Activated CD4-positive, alpha-beta T cell treated with anti-CD3 and anti-CD28 coated beads, Interleukin-2, amount 10 ng/mL, durations not matched to agents 7 days and 5 days (primary cell): Measurements from ENCODE around the gene SENP3. TPM values are rescaled to one million over a fixed set of nuclear protein-coding genes. Genes with fewer than 3 reads are reported as not detected.

ENCODE experiments used
- CTCF ChIA-PET: fragments of 350-600 bp; sonication (Branson Sonifier 250); formaldehyde crosslinking; loops from one replicate; lab custom pipeline; 2021; ENCODE audit warnings: antibody characterized with exemption; lab: Charles Lee
- POLR2A ChIA-PET: fragments of 350-600 bp; sonication (Branson Sonifier 250); formaldehyde crosslinking; loops from one replicate; lab custom pipeline; 2021; ENCODE audit warnings: antibody characterized with exemption; lab: Charles Lee
- DNase-seq: peaks from one replicate; pipeline ENCODE4 v3.0.0-alpha.2; 2020
- H3K27ac Mint-ChIP-seq: one replicate; pipeline ENCODE4 v1.8.0; 2021; ENCODE audit warnings: mild to moderate bottlenecking, moderate library complexity, mixed read lengths
- H3K27me3 Mint-ChIP-seq: one replicate; pipeline ENCODE4 v1.8.0; 2021; ENCODE audit warnings: mixed read lengths
- H3K36me3 Mint-ChIP-seq: one replicate; pipeline ENCODE4 v1.8.0; 2021; ENCODE audit warnings: low read depth, mixed read lengths
- H3K4me1 Mint-ChIP-seq: one replicate; pipeline ENCODE4 v1.8.0; 2021; ENCODE audit warnings: mixed read lengths
- H3K4me3 Mint-ChIP-seq: one replicate; pipeline ENCODE4 v1.8.0; 2021; ENCODE audit warnings: mild to moderate bottlenecking, moderate library complexity, mixed read lengths
- H3K9me3 Mint-ChIP-seq: one replicate; pipeline ENCODE4 v1.8.0; 2021; ENCODE audit warnings: mixed read lengths
- total RNA-seq, 2 experiments: library from RNA; stranded (reverse); gene quantifications; one replicate each; pipeline ENCODE4 v1.2.3, GENCODE V29; 2021

The SENP3 gene
- total RNA-seq, 2 experiments from 2014 or later = 51.8 to 53.0 TPM

DNA sequence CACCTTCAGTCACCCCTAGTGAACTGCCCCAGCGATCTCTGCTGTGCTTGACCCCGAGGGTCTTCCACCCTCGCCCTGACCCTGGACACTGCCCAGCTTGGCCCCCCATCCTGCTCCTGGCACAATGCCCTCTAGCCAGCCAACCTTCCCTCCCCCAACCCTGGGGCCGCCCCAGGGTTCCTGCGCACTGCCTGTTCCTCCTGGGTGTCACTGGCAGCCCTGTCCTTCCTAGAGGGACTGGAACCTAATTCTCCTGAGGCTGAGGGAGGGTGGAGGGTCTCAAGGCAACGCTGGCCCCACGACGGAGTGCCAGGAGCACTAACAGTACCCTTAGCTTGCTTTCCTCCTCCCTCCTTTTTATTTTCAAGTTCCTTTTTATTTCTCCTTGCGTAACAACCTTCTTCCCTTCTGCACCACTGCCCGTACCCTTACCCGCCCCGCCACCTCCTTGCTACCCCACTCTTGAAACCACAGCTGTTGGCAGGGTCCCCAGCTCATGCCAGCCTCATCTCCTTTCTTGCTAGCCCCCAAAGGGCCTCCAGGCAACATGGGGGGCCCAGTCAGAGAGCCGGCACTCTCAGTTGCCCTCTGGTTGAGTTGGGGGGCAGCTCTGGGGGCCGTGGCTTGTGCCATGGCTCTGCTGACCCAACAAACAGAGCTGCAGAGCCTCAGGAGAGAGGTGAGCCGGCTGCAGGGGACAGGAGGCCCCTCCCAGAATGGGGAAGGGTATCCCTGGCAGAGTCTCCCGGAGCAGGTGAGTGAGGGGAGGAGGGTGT is 3.0 kb upstream of the SENP3 start, which contains the start of gene TNFSF13:
Gene TNFSF13, plus strand, starts transcription at position 207 of the 776 bp plus-strand sequence. Its CDS starts 290 bp downstream, at position 497.
- DNase-seq = no peak
- peak within 1 kb of the TSS; percentile 82 for H3K27ac Mint-ChIP-seq

DNA sequence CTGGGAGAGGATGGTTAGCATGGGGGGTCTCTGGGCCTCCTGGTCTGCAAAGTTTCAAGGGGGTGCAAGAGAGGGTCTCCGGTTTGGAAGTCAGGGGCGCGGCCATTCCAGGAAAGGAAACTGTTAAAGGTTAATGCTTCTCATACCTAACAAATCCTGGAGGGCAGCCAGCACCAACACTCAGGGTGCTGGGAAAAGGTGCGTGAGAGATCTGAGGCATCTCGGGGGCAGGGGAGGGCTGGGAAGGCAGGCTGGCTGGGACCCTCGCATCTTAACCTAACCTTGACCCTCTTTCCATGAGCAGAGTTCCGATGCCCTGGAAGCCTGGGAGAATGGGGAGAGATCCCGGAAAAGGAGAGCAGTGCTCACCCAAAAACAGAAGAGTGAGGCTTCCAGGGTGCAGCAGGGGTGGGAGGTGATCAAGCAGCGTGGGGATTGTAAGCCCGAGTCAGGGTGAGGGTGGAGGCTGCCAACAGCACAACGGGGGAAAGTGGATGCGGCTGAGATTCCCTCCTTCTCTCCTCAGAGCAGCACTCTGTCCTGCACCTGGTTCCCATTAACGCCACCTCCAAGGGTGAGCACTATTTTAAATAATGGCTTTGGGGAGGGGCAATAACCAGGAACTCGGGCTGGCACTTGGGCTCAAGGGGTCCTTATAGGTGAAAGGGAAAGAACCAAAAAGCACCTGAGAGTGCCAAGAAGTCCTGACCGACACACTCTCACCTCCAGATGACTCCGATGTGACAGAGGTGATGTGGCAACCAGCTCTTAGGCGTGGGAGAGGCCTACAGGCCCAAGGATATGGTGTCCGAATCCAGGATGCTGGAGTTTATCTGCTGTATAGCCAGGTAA is 2.2 kb upstream of the SENP3 start:
- no peak for DNase-seq
- H3K4me3 Mint-ChIP-seq = no peak overlapping the region
- peaks cover 40% of the 10 kb centered on the region for H3K36me3 Mint-ChIP-seq
- peak overlapping the region; percentile 82 for H3K27ac Mint-ChIP-seq
- CTCF ChIA-PET = interaction anchor here (0.6 to 3.3 kb wide), 38 partner anchors 7 to 224 kb away, joined by 3 to 38 read pairs (median 6); partner anchors contain the start of genes ACAP1, CD68, CHRNB1 and FGF11
- H3K9me3 Mint-ChIP-seq = no peaks in the 10 kb centered on the region
- H3K27me3 Mint-ChIP-seq = no peaks in the 10 kb centered on the region
- H3K4me1 Mint-ChIP-seq = peaks cover 68% of the 10 kb centered on the region
- POLR2A ChIA-PET = interaction anchor here (1.5 kb wide), 1 partner anchor 128 kb away, joined by 4 read pairs; the partner anchor contains the start of gene WRAP53

More for the DNA sequence above, 3.0 kb upstream of the SENP3 start, which contains the start of gene TNFSF13:
- ChIA-PET CTCF (interaction anchor here (0.7 to 1.8 kb wide), 8 partner anchors 10 to 237 kb away, joined by 3 to 5 read pairs (median 3); partner anchors contain the start of genes FXR2 and TNFSF12), POLR2A (interaction anchor here (0.6 kb wide), 2 partner anchors 43 to 688 kb away, joined by 3 to 11 read pairs; no protein-coding TSS in a partner anchor)
- Mint-ChIP-seq H3K9me3 (no peaks in the 10 kb centered on the region), H3K4me3 (no peak within 1 kb of the TSS), H3K4me1 (peaks cover 64% of the 10 kb centered on the region), H3K27me3 (no peaks in the 10 kb centered on the region), H3K36me3 (peaks cover 36% of the 10 kb centered on the region)

DNA sequence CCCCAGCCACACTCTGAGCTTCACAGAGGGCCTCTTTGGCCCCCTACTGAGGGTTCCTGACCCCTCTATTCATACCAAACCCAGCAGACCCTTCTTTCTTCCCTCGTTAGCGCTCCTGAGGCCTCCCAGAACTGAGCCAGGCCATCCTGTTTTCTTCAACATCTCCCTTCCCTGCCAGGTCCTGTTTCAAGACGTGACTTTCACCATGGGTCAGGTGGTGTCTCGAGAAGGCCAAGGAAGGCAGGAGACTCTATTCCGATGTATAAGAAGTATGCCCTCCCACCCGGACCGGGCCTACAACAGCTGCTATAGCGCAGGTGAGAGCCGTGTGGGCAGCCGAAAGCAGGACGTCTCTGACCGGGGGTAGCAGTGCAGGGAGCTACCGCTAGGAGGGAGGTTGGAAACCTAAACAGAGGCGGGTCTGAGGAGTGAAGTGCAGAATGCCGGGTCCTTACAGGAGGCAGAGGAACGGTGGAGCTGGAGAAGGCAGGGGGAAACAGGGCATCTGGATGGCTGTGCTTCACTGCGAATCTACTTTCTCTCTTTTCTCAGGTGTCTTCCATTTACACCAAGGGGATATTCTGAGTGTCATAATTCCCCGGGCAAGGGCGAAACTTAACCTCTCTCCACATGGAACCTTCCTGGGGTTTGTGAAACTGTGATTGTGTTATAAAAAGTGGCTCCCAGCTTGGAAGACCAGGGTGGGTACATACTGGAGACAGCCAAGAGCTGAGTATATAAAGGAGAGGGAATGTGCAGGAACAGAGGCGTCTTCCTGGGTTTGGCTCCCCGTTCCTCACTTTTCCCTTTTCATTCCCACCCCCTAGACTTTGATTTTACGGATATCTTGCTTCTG is 1.3 kb upstream of the SENP3 start:
- Mint-ChIP-seq H3K27me3 (no peaks in the 10 kb centered on the region), H3K36me3 (peaks cover 35% of the 10 kb centered on the region), H3K4me3 (peak overlapping the region; percentile 81), H3K27ac (peak overlapping the region; percentile 93), H3K9me3 (no peaks in the 10 kb centered on the region), H3K4me1 (peaks cover 64% of the 10 kb centered on the region)
- ChIA-PET POLR2A (interaction anchor here (0.6 to 1.5 kb wide), 2 partner anchors 10 to 127 kb away, joined by 3 to 4 read pairs; partner anchors contain the start of gene WRAP53), CTCF (interaction anchor here (0.6 to 3.3 kb wide), 53 partner anchors 8 to 249 kb away, joined by 3 to 38 read pairs (median 6); partner anchors contain the start of genes ACAP1, CD68, CHRNB1 and FGF11)
- DNase-seq = peak; percentile 65

DNA sequence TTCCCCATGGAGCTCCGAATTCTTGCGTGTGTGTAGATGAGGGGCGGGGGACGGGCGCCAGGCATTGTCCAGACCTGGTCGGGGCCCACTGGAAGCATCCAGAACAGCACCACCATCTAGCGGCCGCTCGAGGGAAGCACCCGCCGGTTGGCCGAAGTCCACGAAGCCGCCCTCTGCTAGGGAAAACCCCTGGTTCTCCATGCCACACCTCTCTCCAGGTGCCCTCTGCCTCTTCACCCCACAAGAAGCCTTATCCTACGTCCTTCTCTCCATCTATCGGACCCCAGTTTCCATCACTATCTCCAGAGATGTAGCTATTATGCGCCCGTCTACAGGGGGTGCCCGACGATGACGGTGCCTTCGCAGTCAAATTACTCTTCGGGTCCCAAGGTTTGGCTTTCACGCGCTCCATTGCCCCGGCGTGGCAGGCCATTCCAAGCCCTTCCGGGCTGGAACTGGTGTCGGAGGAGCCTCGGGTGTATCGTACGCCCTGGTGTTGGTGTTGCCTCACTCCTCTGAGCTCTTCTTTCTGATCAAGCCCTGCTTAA is 617 bp upstream of the SENP3 start:
- CTCF ChIA-PET = interaction anchor here (0.5 to 3.3 kb wide), 52 partner anchors 8 to 250 kb away, joined by 3 to 38 read pairs (median 6); partner anchors contain the start of genes ACAP1, CD68, CHRNB1 and FGF11
- Mint-ChIP-seq H3K27ac (peak overlapping the region; percentile 93), H3K9me3 (no peaks in the 10 kb centered on the region), H3K36me3 (peaks cover 35% of the 10 kb centered on the region), H3K27me3 (no peaks in the 10 kb centered on the region), H3K4me1 (peaks cover 60% of the 10 kb centered on the region), H3K4me3 (peak overlapping the region; percentile 81)
- POLR2A ChIA-PET = interaction anchor here (0.6 to 1.5 kb wide), 2 partner anchors 9 to 127 kb away, joined by 3 to 4 read pairs; partner anchors contain the start of gene WRAP53
- DNase-seq = peak; percentile 83

DNA sequence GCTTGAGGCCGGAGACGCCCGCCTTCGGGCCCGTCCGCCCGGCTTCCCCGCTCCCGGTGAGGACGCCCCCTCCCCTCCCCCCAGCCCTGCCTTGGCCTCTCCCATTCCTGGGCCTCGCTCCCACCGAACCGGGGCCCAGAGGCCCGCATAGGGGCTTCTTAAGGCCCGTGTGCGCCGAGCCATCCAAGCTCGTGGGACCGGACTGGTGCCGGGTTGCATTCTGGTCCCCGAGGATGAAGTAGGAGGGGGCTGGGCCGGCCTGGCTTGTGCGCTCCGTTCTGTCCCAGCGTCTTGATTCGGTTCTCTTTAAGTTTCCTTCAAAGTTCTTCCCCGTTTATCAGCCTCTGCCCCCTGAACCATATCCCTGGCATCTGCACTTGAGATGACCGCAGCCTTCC is 488 bp downstream of the SENP3 start:
- peak overlapping the region; percentile 81 for H3K4me3 Mint-ChIP-seq
- peaks cover 34% of the 10 kb centered on the region for H3K36me3 Mint-ChIP-seq
- POLR2A ChIA-PET = interaction anchor here (0.6 kb wide), 1 partner anchor 126 kb away, joined by 4 read pairs; no protein-coding TSS in a partner anchor

DNA sequence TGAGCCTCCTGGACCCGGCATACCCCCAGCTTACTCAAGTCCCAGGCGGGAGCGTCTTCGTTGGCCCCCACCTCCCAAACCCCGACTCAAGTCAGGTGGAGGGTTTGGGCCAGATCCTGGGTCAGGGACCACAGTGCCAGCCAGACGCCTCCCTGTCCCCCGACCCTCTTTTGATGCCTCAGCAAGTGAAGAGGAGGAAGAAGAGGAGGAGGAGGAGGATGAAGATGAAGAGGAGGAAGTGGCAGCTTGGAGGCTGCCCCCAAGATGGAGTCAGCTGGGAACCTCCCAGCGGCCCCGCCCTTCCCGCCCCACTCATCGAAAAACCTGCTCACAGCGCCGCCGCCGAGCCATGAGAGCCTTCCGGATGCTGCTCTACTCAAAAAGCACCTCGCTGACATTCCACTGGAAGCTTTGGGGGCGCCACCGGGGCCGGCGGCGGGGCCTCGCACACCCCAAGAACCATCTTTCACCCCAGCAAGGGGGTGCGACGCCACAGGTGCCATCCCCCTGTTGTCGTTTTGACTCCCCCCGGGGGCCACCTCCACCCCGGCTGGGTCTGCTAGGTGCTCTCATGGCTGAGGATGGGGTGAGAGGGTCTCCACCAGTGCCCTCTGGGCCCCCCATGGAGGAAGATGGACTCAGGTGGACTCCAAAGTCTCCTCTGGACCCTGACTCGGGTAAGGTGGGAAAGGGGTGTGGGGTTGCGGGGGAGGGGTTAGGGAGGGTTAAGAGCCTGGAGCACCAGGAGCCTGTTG is 1.6 kb downstream of the SENP3 start:
- no peak for DNase-seq
- Mint-ChIP-seq H3K4me3 (peak overlapping the region; percentile 81), H3K27ac (peak overlapping the region; percentile 95), H3K27me3 (no peaks in the 10 kb centered on the region), H3K9me3 (no peaks in the 10 kb centered on the region), H3K4me1 (peaks cover 52% of the 10 kb centered on the region), H3K36me3 (peaks cover 39% of the 10 kb centered on the region)
- POLR2A ChIA-PET = no interaction called here
- CTCF ChIA-PET = no interaction called here

More for the DNA sequence above, 488 bp downstream of the SENP3 start:
- peaks cover 58% of the 10 kb centered on the region for H3K4me1 Mint-ChIP-seq
- CTCF ChIA-PET = interaction anchor here (2.0 to 3.3 kb wide), 6 partner anchors 9 to 232 kb away, joined by 6 to 38 read pairs (median 12); partner anchors contain the start of genes CD68, CHRNB1, SOX15 and TNFSF12
- DNase-seq = no peak
- no peaks in the 10 kb centered on the region for H3K27me3 Mint-ChIP-seq
- H3K27ac Mint-ChIP-seq = peak overlapping the region; percentile 95
- H3K9me3 Mint-ChIP-seq = no peaks in the 10 kb centered on the region

DNA sequence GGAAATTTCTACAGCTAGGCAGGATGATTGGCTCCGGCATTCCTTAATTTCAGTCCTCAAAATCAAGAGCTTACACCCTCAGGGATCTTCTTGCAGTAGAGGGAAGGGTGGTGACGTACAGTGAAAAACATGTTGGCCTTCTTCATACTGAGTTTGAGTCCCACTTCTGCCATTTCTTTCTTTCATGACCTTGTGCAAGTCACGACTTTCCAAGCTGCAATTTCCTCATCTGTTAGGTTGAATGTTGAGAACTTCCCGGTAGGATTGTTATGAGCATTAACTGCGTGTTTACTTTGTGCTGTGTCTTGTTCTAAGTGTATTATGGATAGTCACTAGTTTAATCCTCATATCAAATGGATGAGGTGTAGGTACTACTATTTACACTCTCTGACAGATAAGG is 7.9 kb downstream of the SENP3 start:
- Mint-ChIP-seq H3K27me3 (no peaks in the 10 kb centered on the region), H3K4me3 (no peak overlapping the region), H3K36me3 (peaks cover 57% of the 10 kb centered on the region), H3K9me3 (no peaks in the 10 kb centered on the region), H3K4me1 (peaks cover 33% of the 10 kb centered on the region), H3K27ac (no peak overlapping the region)
- DNase-seq = no peak
- CTCF ChIA-PET = interaction anchor here (0.7 to 1.2 kb wide), 2 partner anchors 9 to 128 kb away, joined by 4 to 5 read pairs; no protein-coding TSS in a partner anchor
- POLR2A ChIA-PET = interaction anchor here (1.1 kb wide), 1 partner anchor 9 kb away, joined by 3 read pairs; no protein-coding TSS in a partner anchor

DNA sequence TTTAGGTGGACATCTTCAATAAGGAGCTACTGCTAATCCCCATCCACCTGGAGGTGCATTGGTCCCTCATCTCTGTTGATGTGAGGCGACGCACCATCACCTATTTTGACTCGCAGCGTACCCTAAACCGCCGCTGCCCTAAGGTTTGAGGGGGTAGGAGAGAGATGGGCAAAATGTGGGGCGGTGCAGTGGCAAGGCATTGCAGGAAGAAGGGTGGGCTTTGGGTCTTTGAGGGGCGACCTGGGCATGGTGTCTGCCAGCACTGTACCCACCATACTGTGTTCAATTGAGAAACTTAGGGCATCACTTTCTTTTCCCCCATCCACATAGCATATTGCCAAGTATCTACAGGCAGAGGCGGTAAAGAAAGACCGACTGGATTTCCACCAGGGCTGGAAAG is 8.6 kb downstream of the SENP3 start:
- H3K4me1 Mint-ChIP-seq = peaks cover 40% of the 10 kb centered on the region

DNA sequence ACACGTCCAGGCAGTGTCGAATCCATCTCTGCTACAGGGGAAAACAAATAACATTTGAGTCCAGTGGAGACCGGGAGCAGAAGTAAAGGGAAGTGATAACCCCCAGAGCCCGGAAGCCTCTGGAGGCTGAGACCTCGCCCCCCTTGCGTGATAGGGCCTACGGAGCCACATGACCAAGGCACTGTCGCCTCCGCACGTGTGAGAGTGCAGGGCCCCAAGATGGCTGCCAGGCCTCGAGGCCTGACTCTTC is 10.5 kb downstream of the SENP3 start:
- Mint-ChIP-seq H3K27me3 (no peaks in the 10 kb centered on the region), H3K4me3 (peak overlapping the region; percentile 92), H3K27ac (peak overlapping the region; percentile 98), H3K9me3 (no peaks in the 10 kb centered on the region), H3K4me1 (peaks cover 57% of the 10 kb centered on the region), H3K36me3 (peaks cover 73% of the 10 kb centered on the region)
- CTCF ChIA-PET = interaction anchor here (0.5 to 3.1 kb wide), 3 partner anchors 11 to 136 kb away, joined by 3 to 23 read pairs (median 3); partner anchors contain the start of gene SENP3
- DNase-seq = peak; percentile 99
- POLR2A ChIA-PET = no interaction called here

More for the DNA sequence above, 8.6 kb downstream of the SENP3 start:
- peaks cover 62% of the 10 kb centered on the region for H3K36me3 Mint-ChIP-seq
- H3K27ac Mint-ChIP-seq = peak overlapping the region; percentile 65
- no peaks in the 10 kb centered on the region for H3K9me3 Mint-ChIP-seq
- ChIA-PET POLR2A (interaction anchor here (0.6 to 1.1 kb wide), 2 partner anchors 10 to 86 kb away, joined by 3 read pairs; no protein-coding TSS in a partner anchor), CTCF (interaction anchor here (0.7 to 3.1 kb wide), 3 partner anchors 9 to 129 kb away, joined by 4 to 23 read pairs (median 4); partner anchors contain the start of gene SENP3)
- peak overlapping the region; percentile 14 for H3K4me3 Mint-ChIP-seq
- no peak for DNase-seq
- no peaks in the 10 kb centered on the region for H3K27me3 Mint-ChIP-seq

DNA sequence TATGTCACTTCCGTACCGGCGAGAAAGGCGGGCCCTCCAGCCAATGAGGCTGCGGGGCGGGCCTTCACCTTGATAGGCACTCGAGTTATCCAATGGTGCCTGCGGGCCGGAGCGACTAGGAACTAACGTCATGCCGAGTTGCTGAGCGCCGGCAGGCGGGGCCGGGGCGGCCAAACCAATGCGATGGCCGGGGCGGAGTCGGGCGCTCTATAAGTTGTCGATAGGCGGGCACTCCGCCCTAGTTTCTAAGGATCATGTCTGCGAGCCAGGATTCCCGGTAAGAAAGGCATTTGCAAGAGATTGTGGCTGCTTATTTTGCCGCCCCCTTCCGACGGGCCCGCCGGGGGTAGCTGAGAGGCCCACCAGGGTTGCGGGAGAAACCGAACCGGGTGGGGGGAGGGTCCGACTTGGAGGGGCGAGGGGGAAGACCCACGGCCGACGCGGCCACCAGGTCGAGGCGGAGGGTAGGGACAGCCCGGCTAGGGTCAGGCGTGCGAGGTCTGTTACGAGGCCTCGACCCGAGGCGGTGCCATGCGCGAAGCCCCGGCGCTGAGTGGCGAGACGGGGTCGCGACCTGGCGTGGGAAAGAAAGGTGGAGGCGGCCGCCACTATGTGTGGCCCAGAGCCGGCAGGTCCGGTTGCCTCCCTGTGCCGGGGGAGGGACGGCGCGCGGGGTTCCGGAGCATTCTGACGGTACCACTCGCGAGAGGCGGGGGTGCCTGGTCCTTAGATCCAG is 11.0 kb downstream of the SENP3 start:
- ChIA-PET POLR2A (interaction anchor here (1.0 kb wide), 1 partner anchor 11 kb away, joined by 3 read pairs; the partner anchor contains the start of gene MPDU1), CTCF (interaction anchor here (0.7 to 3.1 kb wide), 3 partner anchors 12 to 115 kb away, joined by 3 to 23 read pairs (median 3); partner anchors contain the start of genes SENP3 and TP53)
- no peak for DNase-seq
- no peaks in the 10 kb centered on the region for H3K27me3 Mint-ChIP-seq
- peak overlapping the region; percentile 98 for H3K27ac Mint-ChIP-seq
- H3K36me3 Mint-ChIP-seq = peaks cover 73% of the 10 kb centered on the region
- peaks cover 58% of the 10 kb centered on the region for H3K4me1 Mint-ChIP-seq
- peak overlapping the region; percentile 92 for H3K4me3 Mint-ChIP-seq
- H3K9me3 Mint-ChIP-seq = no peaks in the 10 kb centered on the region
